ENCODE measurements around the gene SH2D1B.

Gene SH2D1B

DNA sequence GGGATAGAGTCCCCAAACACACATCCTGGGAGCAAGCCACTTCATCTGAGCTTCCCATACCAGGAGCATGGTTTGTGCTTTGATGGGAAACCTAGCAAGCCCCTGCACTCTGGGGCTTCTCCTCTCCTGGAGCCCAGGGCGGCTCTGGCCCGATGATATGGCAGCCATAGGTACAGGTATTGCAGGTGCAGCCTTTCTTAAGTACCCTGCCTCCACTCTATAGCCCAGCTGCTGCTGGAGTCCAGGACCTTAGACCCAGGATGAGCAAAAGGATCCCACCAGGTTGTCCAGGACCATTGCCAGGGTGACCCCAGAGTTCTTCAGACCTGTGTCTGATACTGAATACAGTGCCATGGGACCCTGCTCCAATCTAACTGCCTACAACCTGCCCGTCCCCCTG, 26.2 kb downstream of the SH2D1B start:
- WGBS (ENCODE audit: insufficient coverage), result 95% methylated on average over 3 of the region's 3 CpGs
- ChIA-PET POLR2A (no interaction called here), CTCF (interaction anchor here (1.2 kb wide), 1 partner anchor 13 kb away, joined by 3 read pairs; no protein-coding TSS in a partner anchor)
- no peak overlapping the region for H3K27ac ChIP-seq (ENCODE audit: insufficient read depth in 1 of 2, low read depth in 1 of 2, low read length in 2 of 2, poor library complexity in 1 of 2, severe bottlenecking in 2 of 2)
- H3K36me3 ChIP-seq (ENCODE audit: control insufficient read depth in 4 of 4, insufficient read depth in 4 of 4, low read length in 3 of 4), result no peaks in the 10 kb centered on the region
- H3K9me3 ChIP-seq (ENCODE audit: control extremely low read depth in 1 of 5, control insufficient read depth in 4 of 5, insufficient read depth in 2 of 5, low read depth in 1 of 5, low read length in 4 of 5), result no peaks in the 10 kb centered on the region
- DNase-seq, result no peak
- H3K27me3 ChIP-seq (replicated peaks in 2 of 5; ENCODE audit: control insufficient read depth in 4 of 5, insufficient read depth in 5 of 5, low read length in 4 of 5), result peaks cover 0 to 3% (median 0%) of the 10 kb centered on the region in 5 experiments
- peaks cover 0 to 21% (median 3%) of the 10 kb centered on the region in 4 experiments for H3K4me1 ChIP-seq (ENCODE audit: control extremely low read depth in 1 of 4, control insufficient read depth in 4 of 4, insufficient read depth in 4 of 4, low read length in 3 of 4)
- H3K4me3 ChIP-seq (ENCODE audit: control insufficient read depth in 1 of 7, extremely low read depth in 1 of 7, insufficient read depth in 4 of 7, low read depth in 2 of 7, low read length in 6 of 7), result no peak overlapping the region

DNA sequence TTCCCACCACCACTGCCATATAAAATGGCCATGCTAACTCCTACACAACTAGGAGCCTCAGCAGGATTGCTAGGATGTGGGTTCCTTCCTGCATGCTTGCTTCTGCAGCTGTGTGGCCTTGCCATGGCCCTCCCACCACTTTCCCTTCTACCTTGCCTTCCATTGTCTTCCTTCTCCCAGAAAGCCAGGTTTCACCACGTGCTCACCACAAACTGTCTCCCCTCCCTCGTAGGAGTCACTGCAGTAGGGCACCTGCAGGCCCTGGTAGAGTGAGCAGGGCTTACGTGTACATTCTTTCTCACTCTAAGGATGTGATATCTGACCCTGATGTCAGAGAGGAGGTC, 26.7 kb downstream of the SH2D1B start:
- ChIA-PET POLR2A (no interaction called here), CTCF (no interaction called here)
- Histone ChIP-seq H3K4me1 (ENCODE audit: control extremely low read depth in 1 of 4, control insufficient read depth in 4 of 4, insufficient read depth in 4 of 4, low read length in 3 of 4) (peaks cover 0 to 21% (median 3%) of the 10 kb centered on the region in 4 experiments), H3K4me3 (ENCODE audit: control insufficient read depth in 1 of 7, extremely low read depth in 1 of 7, insufficient read depth in 4 of 7, low read depth in 2 of 7, low read length in 6 of 7) (no peak overlapping the region), H3K36me3 (ENCODE audit: control insufficient read depth in 4 of 4, insufficient read depth in 4 of 4, low read length in 3 of 4) (no peaks in the 10 kb centered on the region), H3K27me3 (replicated peaks in 2 of 5; ENCODE audit: control insufficient read depth in 4 of 5, insufficient read depth in 5 of 5, low read length in 4 of 5) (peaks cover 0 to 3% (median 0%) of the 10 kb centered on the region in 5 experiments), H3K27ac (ENCODE audit: insufficient read depth in 1 of 2, low read depth in 1 of 2, low read length in 2 of 2, poor library complexity in 1 of 2, severe bottlenecking in 2 of 2) (no peak overlapping the region), H3K9me3 (ENCODE audit: control extremely low read depth in 1 of 5, control insufficient read depth in 4 of 5, insufficient read depth in 2 of 5, low read depth in 1 of 5, low read length in 4 of 5) (no peaks in the 10 kb centered on the region)
- no peak for DNase-seq
- WGBS (ENCODE audit: insufficient coverage), result 88% methylated on average over 3 of the region's 3 CpGs

DNA sequence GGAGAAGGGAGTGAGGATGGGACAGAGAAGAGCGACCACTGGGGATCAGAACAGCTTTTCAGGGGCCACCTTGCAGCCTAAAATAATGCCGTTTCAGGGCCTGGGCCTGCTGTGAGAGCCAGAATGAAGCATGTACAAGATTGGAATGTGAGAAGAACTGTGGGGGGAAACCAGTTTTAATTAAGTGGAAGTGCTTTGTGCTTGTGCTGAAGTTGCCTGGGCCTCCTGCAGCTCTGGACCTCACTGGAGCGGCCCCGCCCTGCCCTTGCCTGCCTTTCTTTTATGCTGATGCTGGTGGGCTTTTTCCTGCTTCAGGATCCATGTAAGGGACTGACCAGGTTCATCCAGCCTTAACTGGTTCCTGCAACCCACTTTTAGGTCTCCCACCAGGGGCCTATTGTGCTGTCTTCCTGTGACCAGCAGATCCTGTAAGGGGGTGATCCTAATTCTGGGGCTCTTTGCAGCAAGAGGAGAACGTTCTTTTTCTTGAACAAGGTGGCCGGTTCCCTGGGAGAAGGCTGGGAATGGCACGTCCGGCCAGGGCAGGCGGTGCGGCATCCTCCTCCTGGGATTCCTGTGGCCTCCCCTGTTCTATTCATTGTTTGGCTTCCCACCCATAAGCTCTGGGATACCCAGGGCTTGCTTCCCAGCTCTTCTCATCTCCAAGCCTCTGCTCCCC, 27.2 kb downstream of the SH2D1B start:
- POLR2A ChIA-PET, result no interaction called here
- Histone ChIP-seq H3K9me3 (ENCODE audit: control extremely low read depth in 1 of 5, control insufficient read depth in 4 of 5, insufficient read depth in 2 of 5, low read depth in 1 of 5, low read length in 4 of 5) (no peaks in the 10 kb centered on the region), H3K27ac (ENCODE audit: insufficient read depth in 1 of 2, low read depth in 1 of 2, low read length in 2 of 2, poor library complexity in 1 of 2, severe bottlenecking in 2 of 2) (no peak overlapping the region), H3K4me1 (ENCODE audit: control extremely low read depth in 1 of 4, control insufficient read depth in 4 of 4, insufficient read depth in 4 of 4, low read length in 3 of 4) (peaks cover 0 to 19% (median 3%) of the 10 kb centered on the region in 4 experiments), H3K27me3 (replicated peaks in 2 of 5; ENCODE audit: control insufficient read depth in 4 of 5, insufficient read depth in 5 of 5, low read length in 4 of 5) (peaks cover 0 to 3% (median 0%) of the 10 kb centered on the region in 5 experiments), H3K36me3 (ENCODE audit: control insufficient read depth in 4 of 4, insufficient read depth in 4 of 4, low read length in 3 of 4) (no peaks in the 10 kb centered on the region), H3K4me3 (ENCODE audit: control insufficient read depth in 1 of 7, extremely low read depth in 1 of 7, insufficient read depth in 4 of 7, low read depth in 2 of 7, low read length in 6 of 7) (no peak overlapping the region)
- whole genome bisulfite sequencing (ENCODE audit: insufficient coverage), result 98% methylated on average over 10 of the region's 10 CpGs
- DNase-seq, result no peak
- CTCF ChIA-PET, result no interaction called here

DNA sequence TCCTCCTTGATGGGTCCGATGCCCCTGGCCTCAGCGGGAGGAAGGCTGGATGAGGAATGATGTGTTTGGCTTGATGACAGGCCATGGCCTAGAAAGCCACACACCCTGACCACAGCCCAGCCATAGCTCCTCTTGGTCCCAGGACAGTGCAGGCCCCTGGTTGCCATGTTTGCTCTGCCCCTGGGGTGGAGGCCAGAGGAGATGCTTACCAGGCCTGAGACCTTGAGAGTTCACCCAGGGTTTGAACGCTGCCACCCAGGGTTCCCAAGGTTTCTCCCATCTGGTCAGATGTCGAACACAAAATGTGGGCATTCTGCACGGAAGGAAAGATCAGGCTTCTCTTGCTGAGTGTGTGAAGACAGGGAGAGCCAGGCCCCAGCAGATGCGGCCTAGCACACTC, 27.8 kb downstream of the SH2D1B start:
- 91% methylated on average over 4 of the region's 6 CpGs for WGBS (ENCODE audit: insufficient coverage)
- Histone ChIP-seq H3K9me3 (ENCODE audit: control extremely low read depth in 1 of 5, control insufficient read depth in 4 of 5, insufficient read depth in 2 of 5, low read depth in 1 of 5, low read length in 4 of 5) (no peaks in the 10 kb centered on the region), H3K36me3 (ENCODE audit: control insufficient read depth in 4 of 4, insufficient read depth in 4 of 4, low read length in 3 of 4) (no peaks in the 10 kb centered on the region), H3K4me3 (ENCODE audit: control insufficient read depth in 1 of 7, extremely low read depth in 1 of 7, insufficient read depth in 4 of 7, low read depth in 2 of 7, low read length in 6 of 7) (no peak overlapping the region), H3K27me3 (replicated peaks in 2 of 5; ENCODE audit: control insufficient read depth in 4 of 5, insufficient read depth in 5 of 5, low read length in 4 of 5) (peaks cover 0 to 3% (median 0%) of the 10 kb centered on the region in 5 experiments), H3K4me1 (ENCODE audit: control extremely low read depth in 1 of 4, control insufficient read depth in 4 of 4, insufficient read depth in 4 of 4, low read length in 3 of 4) (peaks cover 0 to 13% (median 3%) of the 10 kb centered on the region in 4 experiments), H3K27ac (ENCODE audit: insufficient read depth in 1 of 2, low read depth in 1 of 2, low read length in 2 of 2, poor library complexity in 1 of 2, severe bottlenecking in 2 of 2) (no peak overlapping the region)
- DNase-seq, result no peak
- ChIA-PET POLR2A (no interaction called here), CTCF (interaction anchor here (2.0 kb wide), 1 partner anchor 8 kb away, joined by 5 read pairs; no protein-coding TSS in a partner anchor)

DNA sequence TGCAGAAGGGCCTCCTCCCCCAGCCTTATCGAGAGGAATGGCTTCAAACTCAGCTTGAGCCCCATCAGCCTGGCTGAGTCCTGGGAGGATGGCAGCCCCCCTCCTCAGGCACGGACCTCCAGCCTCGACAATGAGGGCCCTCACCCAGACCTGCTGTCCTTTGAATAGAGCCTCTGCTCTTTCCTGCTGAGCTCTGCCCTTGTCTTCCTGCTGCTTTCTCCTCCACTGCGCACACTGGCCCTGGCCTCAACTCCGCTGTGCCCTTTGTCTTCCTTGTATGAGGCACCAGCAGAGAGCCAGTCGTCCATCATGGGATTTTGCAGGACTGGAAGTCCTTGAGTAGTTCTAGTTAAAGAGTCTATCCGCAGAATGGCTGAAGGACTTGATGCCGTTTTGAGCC, 28.4 kb downstream of the SH2D1B start:
- peaks cover 0 to 8% (median 1%) of the 10 kb centered on the region in 4 experiments for H3K4me1 ChIP-seq (ENCODE audit: control extremely low read depth in 1 of 4, control insufficient read depth in 4 of 4, insufficient read depth in 4 of 4, low read length in 3 of 4)

DNA sequence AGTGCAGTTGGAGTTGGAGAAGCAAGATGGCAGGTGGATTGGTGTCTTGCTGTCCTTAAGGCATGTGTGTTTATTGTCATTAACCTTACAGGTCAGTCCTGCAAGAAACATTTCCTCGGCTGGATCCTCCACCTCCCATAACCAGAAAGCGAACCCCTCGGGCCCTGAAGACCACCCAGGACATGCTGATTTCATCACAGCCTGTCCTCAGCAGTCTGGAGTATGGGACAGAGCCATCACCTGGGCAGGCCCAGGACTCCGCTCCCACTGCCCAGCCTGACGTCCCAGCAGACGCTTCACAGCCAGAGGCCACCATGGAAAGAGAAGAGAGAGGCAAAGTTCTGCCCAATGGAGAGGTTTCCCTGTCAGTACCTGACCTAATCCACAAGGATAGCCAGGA, 28.8 kb downstream of the SH2D1B start:
- POLR2A ChIA-PET, result no interaction called here
- WGBS (ENCODE audit: insufficient coverage), result 100% methylated on average over 4 of the region's 6 CpGs
- CTCF ChIA-PET, result interaction anchor here (1.7 to 2.0 kb wide), 2 partner anchors 9 to 26 kb away, joined by 4 to 5 read pairs; no protein-coding TSS in a partner anchor
- H3K36me3 ChIP-seq (ENCODE audit: control insufficient read depth in 4 of 4, insufficient read depth in 4 of 4, low read length in 3 of 4), result no peaks in the 10 kb centered on the region
- no peak for DNase-seq
- peaks cover 0 to 3% (median 0%) of the 10 kb centered on the region in 5 experiments for H3K27me3 ChIP-seq (replicated peaks in 2 of 5; ENCODE audit: control insufficient read depth in 4 of 5, insufficient read depth in 5 of 5, low read length in 4 of 5)
- H3K4me3 ChIP-seq (ENCODE audit: control insufficient read depth in 1 of 7, extremely low read depth in 1 of 7, insufficient read depth in 4 of 7, low read depth in 2 of 7, low read length in 6 of 7), result no peak overlapping the region
- H3K4me1 ChIP-seq (ENCODE audit: control extremely low read depth in 1 of 4, control insufficient read depth in 4 of 4, insufficient read depth in 4 of 4, low read length in 3 of 4), result peaks cover 0 to 6% (median 0%) of the 10 kb centered on the region in 4 experiments
- no peak overlapping the region for H3K27ac ChIP-seq (ENCODE audit: insufficient read depth in 1 of 2, low read depth in 1 of 2, low read length in 2 of 2, poor library complexity in 1 of 2, severe bottlenecking in 2 of 2)
- H3K9me3 ChIP-seq (ENCODE audit: control extremely low read depth in 1 of 5, control insufficient read depth in 4 of 5, insufficient read depth in 2 of 5, low read depth in 1 of 5, low read length in 4 of 5), result no peaks in the 10 kb centered on the region

More for the DNA sequence above, 28.4 kb downstream of the SH2D1B start:
- H3K27me3 ChIP-seq (replicated peaks in 2 of 5; ENCODE audit: control insufficient read depth in 4 of 5, insufficient read depth in 5 of 5, low read length in 4 of 5), result peaks cover 0 to 3% (median 0%) of the 10 kb centered on the region in 5 experiments
- CTCF ChIA-PET, result interaction anchor here (1.7 to 2.0 kb wide), 2 partner anchors 9 to 26 kb away, joined by 4 to 5 read pairs; no protein-coding TSS in a partner anchor
- WGBS (ENCODE audit: insufficient coverage), result 95% methylated on average over 8 of the region's 8 CpGs
- no peaks in the 10 kb centered on the region for H3K9me3 ChIP-seq (ENCODE audit: control extremely low read depth in 1 of 5, control insufficient read depth in 4 of 5, insufficient read depth in 2 of 5, low read depth in 1 of 5, low read length in 4 of 5)
- POLR2A ChIA-PET, result no interaction called here
- no peaks in the 10 kb centered on the region for H3K36me3 ChIP-seq (ENCODE audit: control insufficient read depth in 4 of 4, insufficient read depth in 4 of 4, low read length in 3 of 4)
- H3K4me3 ChIP-seq (ENCODE audit: control insufficient read depth in 1 of 7, extremely low read depth in 1 of 7, insufficient read depth in 4 of 7, low read depth in 2 of 7, low read length in 6 of 7), result no peak overlapping the region
- no peak for DNase-seq
- no peak overlapping the region for H3K27ac ChIP-seq (ENCODE audit: insufficient read depth in 1 of 2, low read depth in 1 of 2, low read length in 2 of 2, poor library complexity in 1 of 2, severe bottlenecking in 2 of 2)

DNA sequence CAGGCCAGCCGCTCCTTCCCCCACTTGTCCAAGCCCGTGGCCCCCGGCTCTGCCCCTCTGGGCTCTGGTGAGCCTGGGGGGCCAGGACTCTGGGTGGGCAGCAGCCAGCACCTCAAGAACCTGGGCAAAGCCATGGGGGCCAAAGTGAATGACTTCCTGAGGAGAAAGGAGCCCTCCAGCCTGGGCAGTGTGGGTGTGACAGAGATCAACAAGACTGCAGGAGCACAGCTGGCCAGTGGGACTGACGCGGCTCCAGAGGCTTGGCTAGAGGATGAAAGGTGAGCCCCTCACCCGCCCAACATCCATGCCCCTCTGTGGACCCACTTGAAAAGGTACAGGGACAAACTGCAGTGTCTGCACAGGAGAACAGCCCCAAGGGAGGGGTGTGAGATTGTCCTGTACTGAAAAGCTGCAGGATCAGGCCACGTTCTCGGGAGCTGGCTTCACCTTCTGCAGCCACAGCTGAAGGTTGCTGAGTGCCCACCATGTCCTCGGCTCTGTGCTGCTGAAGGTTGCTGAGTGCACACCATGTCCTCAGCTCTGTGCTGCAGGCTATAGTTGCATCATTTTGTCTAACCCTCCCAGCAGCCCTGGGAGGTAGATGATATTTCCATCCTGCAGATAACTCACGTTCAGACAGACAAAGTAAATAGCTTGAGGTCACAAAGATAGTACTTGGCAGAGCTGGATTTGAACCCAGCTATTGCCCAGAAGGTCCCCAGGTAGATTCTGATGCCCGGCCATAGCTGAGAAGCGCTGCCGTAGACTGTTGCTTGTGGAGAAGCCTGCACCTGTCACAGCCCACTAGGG, 29.8 kb downstream of the SH2D1B start:
- Histone ChIP-seq H3K36me3 (ENCODE audit: control insufficient read depth in 4 of 4, insufficient read depth in 4 of 4, low read length in 3 of 4) (no peaks in the 10 kb centered on the region), H3K27ac (ENCODE audit: insufficient read depth in 1 of 2, low read depth in 1 of 2, low read length in 2 of 2, poor library complexity in 1 of 2, severe bottlenecking in 2 of 2) (no peak overlapping the region), H3K27me3 (replicated peaks in 2 of 5; ENCODE audit: control insufficient read depth in 4 of 5, insufficient read depth in 5 of 5, low read length in 4 of 5) (peaks cover 0 to 3% (median 0%) of the 10 kb centered on the region in 5 experiments), H3K4me3 (ENCODE audit: control insufficient read depth in 1 of 7, extremely low read depth in 1 of 7, insufficient read depth in 4 of 7, low read depth in 2 of 7, low read length in 6 of 7) (no peak overlapping the region), H3K4me1 (ENCODE audit: control extremely low read depth in 1 of 4, control insufficient read depth in 4 of 4, insufficient read depth in 4 of 4, low read length in 3 of 4) (peaks cover 0 to 4% (median 0%) of the 10 kb centered on the region in 4 experiments), H3K9me3 (ENCODE audit: control extremely low read depth in 1 of 5, control insufficient read depth in 4 of 5, insufficient read depth in 2 of 5, low read depth in 1 of 5, low read length in 4 of 5) (no peaks in the 10 kb centered on the region)
- CTCF ChIA-PET, result interaction anchor here (1.0 to 2.0 kb wide), 4 partner anchors 8 to 25 kb away, joined by 3 to 5 read pairs (median 4); no protein-coding TSS in a partner anchor
- WGBS (ENCODE audit: insufficient coverage), result 95% methylated on average over 8 of the region's 13 CpGs
- DNase-seq, result no peak
- POLR2A ChIA-PET, result no interaction called here
